HG03575 (cell line): ENCODE measurements around the gene TYMP.

Experiments
- ATAC-seq: cut with Tn5 transposase; IDR thresholded peaks from one replicate; pipeline ENCODE4 v1.9.1; 2021; ENCODE audit not compliant: unreplicated experiment, insufficient number of reproducible peaks, low FRiP score; ENCODE audit errors: extremely low read depth

Gene TYMP

DNA sequence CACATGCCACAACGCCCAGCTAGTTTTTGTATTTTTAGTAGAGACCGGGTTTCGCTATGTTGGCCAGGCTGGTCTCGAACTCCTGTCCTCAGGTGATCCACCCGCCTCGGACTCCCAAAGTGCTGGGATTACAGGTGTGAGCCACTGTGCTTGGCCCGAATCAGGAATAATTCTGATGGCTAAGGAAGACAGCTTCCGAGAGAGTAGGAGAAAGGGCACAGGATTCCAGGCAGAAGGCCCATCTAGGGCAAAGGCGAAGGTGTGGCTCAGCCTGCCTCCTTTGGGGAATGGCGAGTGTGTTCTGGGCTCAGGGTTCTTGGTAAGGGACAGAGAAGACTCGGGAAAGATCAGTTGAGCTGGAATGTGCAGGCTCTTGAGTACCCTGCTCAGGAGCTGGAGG lies 34.5 kb upstream of the TYMP start:
- ATAC-seq: no peak

DNA sequence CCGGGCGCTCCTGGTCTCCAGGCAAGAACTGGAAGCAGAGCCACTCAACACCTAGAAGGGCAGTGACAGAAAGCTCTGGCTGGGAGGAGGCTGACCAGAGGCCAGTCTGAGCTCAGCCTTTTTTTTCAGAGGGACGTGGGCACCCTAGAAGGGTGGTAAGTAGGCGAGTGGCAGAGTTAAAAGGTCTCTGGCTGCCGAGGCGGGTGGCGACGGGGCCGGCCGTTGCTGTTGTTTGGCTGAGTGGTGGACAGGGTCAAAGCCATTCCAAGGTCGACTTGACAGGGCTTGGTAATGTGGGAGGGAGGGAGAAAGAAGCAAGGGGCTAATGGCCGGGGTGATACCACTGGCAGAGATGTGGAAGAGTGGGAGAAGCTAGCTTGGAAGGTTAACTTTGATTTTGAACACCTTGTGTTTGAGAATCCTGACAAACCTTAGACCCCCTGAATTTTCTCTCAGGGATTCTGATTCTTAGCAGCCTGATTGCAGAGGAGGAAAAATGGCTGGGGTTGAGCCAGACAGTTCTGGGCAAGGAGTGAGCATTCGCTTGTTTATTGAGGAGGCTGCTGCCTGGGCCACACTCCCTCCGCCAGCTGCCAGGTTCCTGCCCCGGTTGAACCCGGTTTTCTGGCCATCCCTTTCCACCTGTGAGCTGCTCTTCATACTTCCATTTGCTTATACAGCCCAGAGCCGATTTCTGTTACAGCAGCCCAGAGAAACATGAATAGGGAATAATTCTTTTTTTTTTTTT lies 33.8 kb upstream of the TYMP start:
- no peak for ATAC-seq

DNA sequence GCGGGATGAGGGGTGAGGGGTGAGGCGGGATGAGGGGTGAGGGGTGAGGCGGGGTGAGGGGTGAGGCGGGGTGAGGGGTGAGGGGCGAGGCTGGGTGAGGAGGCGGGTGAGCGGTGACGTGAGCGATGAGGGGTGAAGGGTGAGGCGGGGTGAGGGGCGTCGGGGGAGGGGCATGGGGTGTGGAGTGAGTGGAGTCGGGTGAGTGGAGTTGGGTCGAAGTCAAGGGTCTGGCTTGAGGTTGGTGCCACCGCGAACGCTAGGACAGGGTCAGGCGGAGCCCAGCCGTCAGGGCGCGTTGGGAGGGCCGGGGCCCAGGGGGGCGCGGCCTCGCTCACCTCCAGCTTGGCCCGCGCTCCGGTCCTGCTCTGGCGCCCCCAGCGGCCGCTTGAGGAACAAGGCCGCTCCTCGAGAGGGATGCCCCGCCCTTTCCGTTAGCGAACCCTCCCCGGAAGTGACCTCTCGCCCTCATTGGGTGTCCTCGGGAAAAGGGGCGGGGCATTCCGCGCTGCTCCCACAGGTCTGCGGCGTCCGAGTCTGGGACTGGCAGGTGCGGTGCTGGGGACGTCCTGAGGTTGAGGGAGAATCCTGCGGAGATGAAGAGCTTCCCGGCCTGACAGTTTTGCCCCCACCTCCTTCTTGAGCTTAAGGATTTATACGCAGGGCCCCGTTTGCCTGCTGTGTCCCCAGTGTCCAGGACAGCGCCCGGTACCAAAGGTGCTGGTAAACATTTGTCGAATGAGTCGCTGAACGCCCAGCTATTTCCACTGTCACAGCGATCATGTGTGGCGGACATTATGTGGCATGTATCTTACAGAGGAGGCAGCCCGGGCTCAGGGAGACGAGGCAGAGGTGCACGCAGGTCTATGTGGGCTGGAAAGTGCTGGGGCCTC lies 33.0 kb upstream of the TYMP start, which contains the start of gene SYCE3:
Gene SYCE3 (minus strand): TSS at position 397 of the 890 bp plus-strand sequence. CDS start 6,514 bp downstream, outside the sequence.
- no peak for ATAC-seq

DNA sequence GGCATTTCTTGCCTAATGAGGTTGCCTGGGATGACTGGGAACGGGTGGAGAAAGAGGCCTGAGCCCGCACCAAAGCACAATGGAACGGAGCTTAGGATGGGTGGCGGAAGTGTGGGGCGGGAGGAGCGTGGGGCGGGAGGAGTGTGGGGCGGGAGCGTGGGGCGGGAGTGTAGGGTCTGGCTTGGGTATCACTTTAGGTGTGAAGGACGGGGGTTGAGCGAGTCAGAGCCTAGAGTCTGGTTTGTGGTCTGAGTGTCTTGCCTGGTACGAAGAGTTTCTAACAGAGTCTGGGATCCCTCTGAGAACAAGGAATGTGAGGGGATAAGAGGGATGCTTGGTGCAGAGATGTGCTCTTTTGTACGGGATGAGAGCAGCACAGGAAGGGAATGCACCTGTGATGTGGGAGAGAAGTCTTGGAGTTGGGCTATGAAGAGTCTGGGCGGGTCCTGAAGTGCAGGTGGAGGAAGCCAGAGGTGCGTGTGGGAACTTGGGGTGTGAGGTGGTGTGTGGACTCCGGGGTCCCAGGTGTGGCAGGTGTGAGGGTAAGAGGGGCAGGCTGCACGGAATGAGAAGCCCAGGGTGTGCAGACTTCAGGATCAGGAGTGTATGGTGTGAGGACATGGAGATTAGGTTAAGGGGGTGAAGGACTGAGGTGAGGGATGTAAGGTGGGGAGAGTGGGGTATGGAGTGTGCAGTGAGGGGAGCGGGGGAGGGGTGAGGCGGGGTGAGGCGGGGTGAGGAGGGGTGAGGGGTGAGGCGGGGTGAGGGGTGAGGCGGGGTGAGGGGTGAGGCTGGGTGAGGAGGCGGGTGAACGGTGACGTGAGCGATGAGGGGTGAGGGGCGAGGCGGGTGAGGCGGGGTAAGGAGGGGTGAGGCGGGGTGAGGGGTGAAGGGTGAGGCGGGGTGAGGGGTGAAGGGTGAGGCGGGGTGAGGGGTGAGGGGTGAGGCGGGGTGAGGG lies 31.9 kb upstream of the TYMP start:
- no peak for ATAC-seq

DNA sequence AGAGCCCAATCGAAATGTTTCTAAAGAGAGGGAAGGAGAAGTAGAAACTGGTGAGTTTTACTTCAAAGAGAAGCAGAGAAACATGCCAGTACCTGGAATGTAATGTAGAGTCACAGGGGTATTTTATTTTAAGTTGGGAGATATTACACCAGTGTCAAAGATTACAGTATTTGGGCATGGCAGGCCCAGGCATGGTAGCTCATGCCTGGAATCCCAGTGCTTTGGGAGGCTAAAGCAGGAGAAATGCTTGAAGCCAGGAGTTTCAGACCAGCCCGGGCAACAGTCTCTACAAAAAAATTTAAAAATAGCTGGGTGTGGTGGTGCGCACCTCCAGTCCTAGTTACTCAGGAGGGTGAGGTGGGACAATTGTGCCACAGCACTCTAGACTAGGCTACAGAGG lies 30.2 kb upstream of the TYMP start:
- ATAC-seq: no peak

DNA sequence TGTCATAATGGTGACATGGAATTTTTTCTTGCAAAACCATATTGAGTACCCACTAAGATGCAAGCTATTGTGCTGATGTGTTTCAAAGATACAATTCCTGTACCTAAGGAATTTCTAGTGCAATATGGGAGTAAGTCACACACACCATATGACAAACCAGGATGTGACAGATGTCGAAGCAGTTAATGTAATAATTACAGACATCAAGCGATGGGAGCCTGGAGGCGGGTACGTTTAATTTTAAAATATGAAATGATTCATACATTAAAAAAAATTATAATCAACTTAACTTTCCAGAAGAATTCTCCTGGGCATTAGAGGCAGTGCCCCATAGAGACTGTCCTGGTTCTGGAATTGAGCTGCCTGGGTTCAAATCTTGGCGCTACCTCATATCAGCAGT lies 26.9 kb upstream of the TYMP start:
- ATAC-seq: no peak

DNA sequence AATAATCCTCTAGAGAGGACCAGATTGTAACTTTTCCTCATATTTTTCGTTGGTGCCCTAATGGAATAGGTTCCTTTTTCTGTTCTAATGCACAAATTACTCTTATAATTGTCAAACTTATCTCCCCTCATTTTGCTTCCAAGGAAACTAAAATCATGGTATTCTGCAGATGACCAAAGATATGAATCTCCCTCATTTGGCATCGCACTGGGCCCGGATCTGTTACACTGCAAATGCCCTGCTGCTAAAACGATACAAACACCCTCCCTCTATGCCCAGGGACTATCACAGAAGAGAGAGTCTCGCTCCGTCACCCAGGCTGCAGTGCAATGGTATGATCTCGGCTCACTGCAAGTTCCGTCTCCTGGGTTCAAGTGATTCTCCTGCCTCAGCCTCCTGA lies 23.5 kb upstream of the TYMP start:
- ATAC-seq: no peak

DNA sequence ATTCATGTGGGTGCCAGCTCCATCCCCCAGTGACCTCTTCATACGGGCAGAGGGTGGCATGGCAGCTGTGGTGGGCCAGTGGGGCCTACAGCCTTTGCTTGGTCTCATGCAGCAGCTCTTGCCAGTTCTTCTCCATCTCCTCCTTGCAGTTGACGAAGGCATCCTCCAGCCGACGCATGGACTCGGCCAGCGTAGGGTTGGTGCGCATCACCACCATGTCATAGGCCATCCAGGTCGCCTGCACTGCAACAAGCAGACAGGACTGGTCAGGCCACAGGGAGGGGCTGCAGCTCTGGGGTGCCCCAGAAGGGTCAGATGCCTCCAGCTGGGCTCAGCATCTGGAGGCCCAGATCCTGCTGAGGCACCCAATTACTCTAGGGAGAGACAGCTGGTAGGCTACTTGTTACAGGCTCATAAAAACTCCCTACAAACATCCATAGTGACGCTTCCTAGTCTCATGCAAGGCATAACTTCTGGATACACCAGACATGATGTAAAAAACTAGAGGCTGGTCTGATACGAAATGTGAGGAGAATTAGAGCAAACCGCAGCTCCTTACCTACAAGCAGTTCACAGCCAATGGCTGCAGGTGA lies 21.4 kb upstream of the TYMP start:
- ATAC-seq: no peak

DNA sequence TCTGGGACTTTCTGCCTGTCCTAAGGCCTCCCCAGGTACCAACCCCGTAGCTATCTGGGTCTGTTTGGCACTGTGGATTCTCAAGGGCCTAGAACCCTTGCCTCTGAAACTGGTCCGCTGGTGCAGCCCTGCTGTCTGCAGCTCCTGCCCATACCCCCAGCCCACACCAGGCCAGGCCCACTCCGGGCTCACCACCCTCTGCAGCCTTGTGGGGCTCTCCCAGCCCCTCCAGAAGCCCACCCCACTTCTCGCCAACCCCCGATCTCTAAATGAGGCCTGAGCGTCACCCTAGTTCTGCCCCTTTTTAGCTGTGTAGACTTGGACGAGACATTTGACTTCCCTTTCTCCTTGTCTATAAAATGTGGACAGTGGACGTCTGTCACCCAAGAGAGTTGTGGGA lies 20.6 kb upstream of the TYMP start:
- ATAC-seq: no peak

DNA sequence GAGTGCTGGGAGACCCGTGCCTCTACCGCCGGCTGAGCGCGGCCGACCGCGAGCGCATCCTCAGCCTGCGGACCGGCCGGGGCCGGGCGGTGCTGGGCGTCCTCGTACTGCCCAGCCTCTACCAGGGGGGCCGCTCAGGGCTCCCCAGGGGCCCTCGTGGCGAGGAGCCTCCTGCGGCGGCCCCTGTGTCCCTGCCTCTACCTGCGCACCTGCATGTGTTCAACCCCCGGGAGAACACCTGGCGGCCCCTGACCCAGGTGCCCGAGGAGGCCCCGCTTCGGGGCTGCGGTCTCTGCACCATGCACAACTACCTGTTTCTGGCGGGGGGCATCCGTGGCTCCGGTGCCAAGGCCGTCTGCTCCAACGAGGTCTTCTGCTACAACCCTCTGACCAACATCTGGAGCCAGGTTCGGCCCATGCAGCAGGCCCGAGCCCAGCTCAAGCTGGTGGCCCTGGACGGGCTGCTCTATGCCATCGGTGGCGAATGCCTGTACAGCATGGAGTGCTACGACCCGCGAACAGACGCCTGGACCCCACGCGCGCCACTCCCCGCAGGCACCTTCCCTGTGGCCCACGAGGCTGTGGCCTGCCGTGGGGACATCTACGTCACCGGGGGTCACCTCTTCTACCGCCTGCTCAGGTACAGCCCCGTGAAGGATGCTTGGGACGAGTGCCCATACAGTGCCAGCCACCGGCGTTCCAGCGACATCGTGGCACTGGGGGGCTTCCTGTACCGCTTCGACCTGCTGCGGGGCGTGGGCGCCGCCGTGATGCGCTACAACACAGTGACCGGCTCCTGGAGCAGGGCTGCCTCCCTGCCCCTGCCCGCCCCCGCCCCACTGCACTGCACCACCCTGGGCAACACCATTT lies 19.3 kb upstream of the TYMP start:
- ATAC-seq: no peak

DNA sequence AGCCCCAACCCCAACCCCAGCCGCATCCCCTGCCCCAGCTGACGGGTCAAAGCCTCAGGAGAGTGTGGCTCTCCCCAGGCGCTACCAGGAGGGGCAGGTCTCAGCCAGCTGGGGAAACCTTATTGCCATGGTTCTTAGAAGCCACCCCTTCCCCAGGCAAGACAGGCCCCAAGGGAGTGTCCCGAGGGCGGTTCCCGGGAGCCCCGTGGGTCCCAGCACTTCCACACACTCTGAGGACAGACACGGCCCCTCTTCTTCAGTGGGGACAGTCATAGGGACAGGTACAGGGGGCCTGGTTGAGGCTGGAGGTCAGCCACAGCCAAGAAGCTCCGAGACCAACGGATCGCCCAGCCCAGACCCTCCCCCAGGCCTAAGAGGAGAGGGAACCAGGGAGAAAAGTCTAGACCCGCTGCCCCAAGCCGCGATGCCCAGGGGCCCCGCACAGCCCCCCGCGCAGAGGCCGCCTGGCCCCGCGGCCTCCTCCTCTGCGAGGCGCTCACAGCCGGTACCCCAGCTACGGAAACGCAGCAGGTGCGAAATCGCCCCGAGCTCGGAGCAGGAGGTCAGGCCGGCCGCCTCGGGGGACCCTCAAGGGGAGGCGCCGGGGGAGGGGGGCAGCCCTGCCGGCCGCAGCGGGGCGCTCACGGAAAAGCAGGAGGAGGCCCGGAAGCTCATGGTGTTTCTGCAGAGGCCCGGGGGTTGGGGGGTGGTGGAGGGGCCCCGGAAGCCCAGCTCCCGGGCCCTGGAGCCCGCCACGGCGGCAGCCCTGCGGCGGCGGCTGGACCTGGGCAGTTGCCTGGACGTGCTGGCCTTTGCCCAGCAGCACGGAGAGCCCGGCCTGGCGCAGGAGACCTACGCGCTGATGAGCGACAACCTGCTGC lies 18.5 kb upstream of the TYMP start:
- no peak for ATAC-seq

DNA sequence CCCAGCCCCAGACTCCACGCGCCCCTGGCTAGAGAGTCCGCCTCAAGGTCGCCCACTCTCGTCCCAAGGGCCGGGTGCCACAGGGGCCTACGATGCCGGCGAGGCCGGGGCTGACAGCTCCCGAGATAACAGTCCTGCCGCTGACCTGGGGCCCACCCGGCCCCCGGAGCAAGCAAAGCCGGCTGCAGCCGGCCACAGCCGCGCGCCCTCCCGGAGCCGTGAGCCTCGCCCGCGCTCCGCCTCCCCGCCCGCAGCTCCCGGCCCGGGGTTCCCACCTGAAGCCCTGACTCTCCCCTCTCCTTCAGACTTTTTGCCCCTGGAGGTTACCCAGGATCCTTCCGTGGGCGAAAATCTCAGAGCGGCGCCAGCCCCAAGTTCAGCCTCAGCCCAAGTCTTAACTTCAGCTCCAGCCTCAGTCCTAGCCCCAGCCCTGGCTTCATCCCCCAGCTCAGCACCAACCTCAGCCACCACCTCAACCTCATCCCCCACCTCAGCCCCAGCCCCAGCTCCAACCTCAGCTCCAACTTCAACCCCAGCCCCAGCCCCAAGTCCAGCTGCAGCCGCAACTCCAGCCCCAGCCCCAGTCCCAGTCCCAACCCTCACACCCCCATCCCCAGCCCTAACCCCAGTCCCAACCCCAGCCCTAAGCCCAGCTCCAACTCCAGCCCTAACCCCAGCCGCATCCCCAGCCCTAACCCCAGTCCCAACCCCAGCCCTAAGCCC lies 17.6 kb upstream of the TYMP start:
- ATAC-seq: no peak

DNA sequence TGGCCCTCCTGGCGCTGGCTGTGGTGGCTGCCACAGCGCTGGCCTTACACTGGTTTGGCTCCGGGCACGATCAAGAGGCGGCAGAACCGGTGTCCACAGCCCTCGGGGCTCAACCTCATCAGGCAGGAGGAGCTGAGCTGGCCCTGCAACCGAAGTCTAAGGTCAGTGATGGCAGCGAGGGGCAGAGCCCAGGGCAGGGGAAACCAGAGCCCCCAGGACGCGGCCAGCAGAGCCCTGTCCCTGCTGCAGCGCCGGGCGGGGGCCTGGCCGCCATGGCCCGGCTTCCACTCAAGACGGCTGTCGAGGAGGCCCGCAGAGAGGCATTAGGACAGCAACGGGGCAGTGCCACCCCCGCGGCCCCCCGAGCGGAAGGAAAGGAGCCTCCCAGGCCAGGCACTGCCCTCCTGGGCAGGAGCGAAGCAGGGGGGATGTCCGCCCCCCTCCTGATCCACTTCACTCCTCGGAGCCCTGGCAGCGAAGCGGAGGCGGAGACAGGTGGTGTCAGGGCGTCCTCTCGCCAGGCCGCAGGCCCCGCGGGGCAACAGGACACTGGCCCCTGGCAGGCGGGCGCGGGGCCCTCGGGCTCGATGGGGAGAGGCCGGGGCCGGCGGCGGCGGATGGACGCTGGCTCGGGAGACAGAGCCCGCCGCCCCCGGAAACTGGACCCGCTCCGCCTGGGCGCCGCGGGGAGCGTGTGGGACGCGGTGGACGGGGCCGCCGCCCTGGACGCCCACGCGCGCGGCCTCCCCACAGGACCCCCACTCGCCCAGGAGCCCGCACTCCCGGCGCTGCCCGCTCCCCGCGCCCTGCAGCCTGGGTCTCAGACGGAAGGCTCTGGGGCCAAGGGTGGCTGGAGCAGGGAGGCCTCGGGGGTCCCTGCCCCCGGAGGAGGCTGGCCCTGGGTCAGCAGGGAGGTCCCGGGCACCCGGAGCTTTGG lies 16.8 kb upstream of the TYMP start:
- ATAC-seq: no peak

DNA sequence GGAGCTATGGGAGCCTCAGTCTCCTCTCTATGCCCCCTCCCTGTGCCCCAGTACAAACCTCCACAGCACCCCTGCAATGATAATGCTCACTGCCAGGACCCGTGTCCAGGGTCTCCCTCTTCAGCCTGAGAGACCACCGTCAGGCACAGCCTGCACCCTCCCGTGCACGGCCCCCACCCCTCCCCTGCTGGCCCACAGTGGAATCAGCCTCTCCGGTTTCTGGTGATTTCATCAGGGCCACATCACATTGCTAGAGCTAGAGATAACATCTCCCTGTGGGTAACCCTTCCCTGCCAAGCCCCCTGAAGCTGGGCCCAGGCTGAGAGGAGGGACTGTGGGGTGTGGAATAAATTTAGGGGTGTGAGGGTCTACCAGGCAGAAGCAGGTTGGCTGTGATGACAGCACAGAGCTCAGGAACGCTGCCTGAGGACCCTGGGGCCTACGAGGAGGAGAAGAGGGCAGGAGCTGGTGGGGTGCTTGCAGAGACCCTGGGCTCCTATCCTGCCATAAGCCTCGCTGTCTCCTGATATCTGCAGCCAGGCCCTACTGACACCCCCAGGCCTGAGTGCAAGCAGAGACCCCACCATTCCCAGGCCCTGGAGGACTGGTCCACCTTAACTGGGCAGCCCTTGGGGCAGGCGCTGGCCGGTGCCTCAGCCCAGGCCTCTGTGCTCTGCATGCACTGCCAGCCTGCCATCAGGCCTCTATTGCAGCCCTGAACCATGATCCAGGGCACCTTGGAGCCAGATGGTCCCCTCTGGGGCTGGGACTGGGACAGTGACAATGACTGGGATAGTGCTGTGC lies 15.9 kb upstream of the TYMP start, which contains the start of gene KLHDC7B:
Gene KLHDC7B (plus strand): TSS at position 378 of the 804 bp plus-strand sequence. CDS start 345 bp downstream, at position 723.
- no peak for ATAC-seq
